SJCRH30 (cell line): Measurements from ENCODE around the gene TBC1D14. TPM values are rescaled to one million over a fixed set of nuclear protein-coding genes. Genes with fewer than 3 reads are reported as not detected.

ENCODE experiments used
- DNase-seq, 2 experiments: peaks; one replicate each; pipeline ENCODE4 v3.0.0-alpha.2; 2015 to 2020
- H3K27ac ChIP-seq: fragments of 250-450 bp; sonication (Bioruptor Pico); 2 replicates; pipeline ENCODE4 v1.5.1; 2020; ENCODE audit warnings: mild to moderate bottlenecking, moderate library complexity
- H3K27me3 ChIP-seq: fragments of 250-450 bp; sonication (Bioruptor Pico); 2 replicates; pipeline ENCODE4 v1.5.1; 2020; ENCODE audit warnings: mild to moderate bottlenecking, moderate library complexity
- H3K36me3 ChIP-seq: fragments of 250-450 bp; sonication (Bioruptor Pico); 2 replicates; pipeline ENCODE4 v1.5.1; 2020; ENCODE audit warnings: mild to moderate bottlenecking, moderate library complexity
- H3K4me1 ChIP-seq: fragments of 250-450 bp; sonication (Bioruptor Pico); 2 replicates; pipeline ENCODE4 v1.5.1; 2020; ENCODE audit warnings: mild to moderate bottlenecking, moderate library complexity
- H3K4me3 ChIP-seq: fragments of 250-450 bp; sonication (Bioruptor Pico); 2 replicates; pipeline ENCODE4 v1.5.1; 2020; ENCODE audit warnings: mild to moderate bottlenecking, moderate library complexity
- H3K9me3 ChIP-seq: fragments of 250-450 bp; sonication (Bioruptor Pico); replicated peaks from 2 replicates; pipeline ENCODE4 v1.5.1; 2020; ENCODE audit warnings: mild to moderate bottlenecking, moderate library complexity
- total RNA-seq: library from RNA; depleted of rRNA; stranded (reverse); fragments of >200 nt; shearing (Covaris generic); gene quantifications from 2 replicates; pipeline ENCODE4 v1.2.3, GENCODE V29; 2014

TBC1D14 gene
- total RNA-seq, 1 experiment from 2014 or later, result 58.0 TPM

DNA sequence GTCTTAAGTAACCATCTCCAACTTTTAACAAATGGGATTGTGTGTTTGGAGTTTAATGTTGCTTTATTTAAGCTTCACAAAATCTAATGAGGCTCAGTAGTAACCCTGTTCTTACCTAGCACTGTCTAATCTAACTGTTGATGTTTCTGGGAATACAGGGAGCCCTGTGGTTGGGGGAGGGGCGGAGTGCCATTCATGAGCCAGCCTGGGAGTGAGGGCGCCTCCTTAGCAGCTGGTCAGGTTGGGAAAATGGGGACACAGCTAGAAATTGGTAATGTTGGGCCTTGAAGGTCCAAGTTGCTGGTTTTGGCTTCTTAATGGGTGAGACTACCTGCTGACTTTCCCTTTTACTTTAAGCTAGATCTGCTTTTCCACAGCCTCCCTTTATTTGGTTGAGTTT, 110.7 kb downstream of the TBC1D14 start:
- H3K4me3 ChIP-seq, result no peak overlapping the region
- no peaks in the 10 kb centered on the region for H3K27me3 ChIP-seq
- H3K9me3 ChIP-seq, result no peaks in the 10 kb centered on the region
- no peak for DNase-seq
- no peaks in the 10 kb centered on the region for H3K4me1 ChIP-seq
- H3K27ac ChIP-seq, result no peak overlapping the region
- peaks cover 16% of the 10 kb centered on the region for H3K36me3 ChIP-seq

DNA sequence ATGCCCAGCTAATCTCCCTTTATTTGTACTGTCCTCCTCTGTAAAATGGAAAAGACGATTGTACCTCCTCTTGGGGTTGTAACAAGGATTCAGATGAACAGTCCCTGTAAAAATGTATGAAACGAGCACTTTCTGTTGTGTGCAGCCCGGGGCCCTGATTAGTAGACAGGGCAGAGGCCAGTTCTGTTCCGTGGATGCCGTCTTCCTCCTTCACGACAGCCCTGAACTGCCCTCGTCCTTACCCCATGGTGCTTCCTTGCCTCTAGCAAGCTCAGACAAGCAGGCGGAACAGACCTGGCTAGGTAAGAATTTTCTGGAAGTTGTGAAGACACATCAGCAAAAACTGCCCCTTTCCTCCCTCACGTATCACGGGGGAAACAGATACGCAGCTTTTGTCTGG, 111.2 kb downstream of the TBC1D14 start:
- no peaks in the 10 kb centered on the region for H3K4me1 ChIP-seq
- H3K36me3 ChIP-seq, result peaks cover 19% of the 10 kb centered on the region
- H3K27ac ChIP-seq, result no peak overlapping the region
- no peak overlapping the region for H3K4me3 ChIP-seq
- H3K27me3 ChIP-seq, result no peaks in the 10 kb centered on the region
- no peaks in the 10 kb centered on the region for H3K9me3 ChIP-seq
- DNase-seq, result no peak

DNA sequence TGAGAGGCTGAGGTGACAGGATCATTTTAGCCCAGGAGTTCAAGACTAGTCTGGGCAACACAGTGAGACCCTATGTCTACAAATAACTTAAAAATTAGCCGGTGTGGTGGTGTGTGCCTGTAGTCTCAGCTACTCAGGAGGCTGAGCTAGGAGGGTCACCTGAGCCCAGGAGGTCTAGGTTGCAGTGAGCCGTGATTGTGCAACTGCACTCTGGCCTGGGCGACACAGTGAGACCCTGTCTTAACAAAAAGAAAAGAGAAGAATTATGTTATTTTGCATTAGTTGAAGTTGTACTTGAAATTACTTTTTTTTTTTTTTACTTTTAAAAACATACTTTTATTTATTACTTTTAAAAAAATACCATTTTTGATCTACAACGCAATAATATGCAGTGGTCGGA, 111.7 kb downstream of the TBC1D14 start:
- H3K27ac ChIP-seq, result no peak overlapping the region
- no peak for DNase-seq
- peaks cover 19% of the 10 kb centered on the region for H3K36me3 ChIP-seq
- no peak overlapping the region for H3K4me3 ChIP-seq
- no peaks in the 10 kb centered on the region for H3K4me1 ChIP-seq
- no peaks in the 10 kb centered on the region for H3K9me3 ChIP-seq
- H3K27me3 ChIP-seq, result no peaks in the 10 kb centered on the region

DNA sequence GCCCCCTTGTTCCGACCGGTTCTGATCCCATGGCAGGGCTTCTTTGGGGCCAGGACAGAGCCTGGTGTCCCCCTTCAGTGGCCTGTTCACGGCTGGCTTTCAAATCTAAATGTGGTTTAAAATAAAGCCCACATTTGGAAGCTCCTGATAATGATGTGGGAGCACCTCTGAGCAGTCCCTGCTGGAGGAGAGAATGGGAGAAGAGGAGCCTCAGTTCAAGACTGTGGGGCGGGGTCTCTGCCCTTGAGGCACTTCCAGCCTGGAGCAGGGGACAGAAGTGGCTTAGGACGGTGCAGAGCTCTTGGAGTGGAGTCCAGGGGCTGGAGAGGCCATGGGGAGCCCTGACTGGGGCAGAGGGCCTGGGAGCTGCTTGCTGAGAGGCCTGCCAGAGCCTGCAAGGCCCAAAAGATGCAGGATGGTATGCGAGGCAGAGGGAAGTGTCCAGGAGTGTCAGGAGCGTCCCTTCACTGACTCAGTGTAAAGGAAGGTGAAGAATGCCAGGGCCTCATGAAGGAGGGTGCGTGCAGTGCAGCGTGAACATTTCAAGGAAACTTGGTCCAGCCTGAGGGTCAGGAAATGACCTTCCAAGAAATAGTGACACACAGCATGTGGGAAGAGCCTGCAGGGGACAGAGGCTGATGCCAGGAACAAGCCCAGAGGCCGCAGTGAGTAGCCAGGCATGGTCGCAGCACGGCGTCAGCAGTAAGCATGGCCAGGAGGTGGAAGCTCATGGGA, 112.5 kb downstream of the TBC1D14 start:
- no peaks in the 10 kb centered on the region for H3K9me3 ChIP-seq
- H3K4me3 ChIP-seq, result no peak overlapping the region
- no peaks in the 10 kb centered on the region for H3K27me3 ChIP-seq
- DNase-seq, result no peak
- H3K27ac ChIP-seq, result no peak overlapping the region
- no peaks in the 10 kb centered on the region for H3K4me1 ChIP-seq
- H3K36me3 ChIP-seq, result peaks cover 20% of the 10 kb centered on the region

DNA sequence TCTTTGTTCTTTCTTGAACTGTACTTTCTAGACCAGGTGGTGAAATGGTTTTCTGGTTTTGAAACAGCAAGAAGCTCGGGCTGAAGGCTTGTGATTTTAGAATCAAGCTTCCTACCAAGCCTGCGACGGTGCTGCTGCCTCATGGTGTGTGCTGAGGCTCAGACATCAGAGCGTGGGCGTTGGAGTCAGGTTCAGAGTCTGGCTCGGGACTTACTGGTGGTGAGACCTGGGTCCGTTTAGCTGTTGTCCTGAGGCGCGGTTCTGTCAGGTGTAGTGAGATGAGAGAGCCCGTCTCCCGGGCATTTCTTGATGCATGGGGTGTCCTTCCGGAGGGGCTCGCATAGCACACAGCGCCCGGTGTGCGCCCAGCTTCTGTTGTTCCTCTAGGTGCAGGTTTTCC, 113.9 kb downstream of the TBC1D14 start:
- peaks cover 24% of the 10 kb centered on the region for H3K36me3 ChIP-seq
- H3K9me3 ChIP-seq, result no peaks in the 10 kb centered on the region
- H3K27ac ChIP-seq, result no peak overlapping the region
- H3K27me3 ChIP-seq, result no peaks in the 10 kb centered on the region
- H3K4me1 ChIP-seq, result no peaks in the 10 kb centered on the region
- no peak for DNase-seq
- H3K4me3 ChIP-seq, result no peak overlapping the region

DNA sequence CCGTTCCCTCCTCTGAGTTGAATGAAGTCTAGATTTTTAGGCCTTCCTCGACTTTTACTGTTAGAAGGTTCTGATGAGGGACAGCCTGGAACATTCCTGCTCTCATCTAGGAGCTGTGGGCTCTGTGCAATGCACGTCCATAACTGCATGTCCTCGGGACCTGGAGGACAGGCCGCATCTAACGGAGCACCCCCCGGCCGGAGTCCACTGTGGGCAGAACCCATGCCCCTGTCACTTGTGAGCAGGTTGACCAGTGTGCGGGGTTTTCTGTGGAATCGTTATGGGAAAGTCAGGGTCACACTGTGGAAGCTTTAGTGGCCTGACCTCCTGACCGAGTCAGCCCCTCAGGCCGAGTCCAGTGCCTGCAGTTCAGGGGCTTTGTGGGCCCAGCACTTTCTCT, 114.3 kb downstream of the TBC1D14 start:
- Histone ChIP-seq H3K27me3 (no peaks in the 10 kb centered on the region), H3K9me3 (no peaks in the 10 kb centered on the region), H3K36me3 (peaks cover 24% of the 10 kb centered on the region), H3K4me1 (no peaks in the 10 kb centered on the region), H3K4me3 (no peak overlapping the region), H3K27ac (no peak overlapping the region)
- DNase-seq, result no peak

DNA sequence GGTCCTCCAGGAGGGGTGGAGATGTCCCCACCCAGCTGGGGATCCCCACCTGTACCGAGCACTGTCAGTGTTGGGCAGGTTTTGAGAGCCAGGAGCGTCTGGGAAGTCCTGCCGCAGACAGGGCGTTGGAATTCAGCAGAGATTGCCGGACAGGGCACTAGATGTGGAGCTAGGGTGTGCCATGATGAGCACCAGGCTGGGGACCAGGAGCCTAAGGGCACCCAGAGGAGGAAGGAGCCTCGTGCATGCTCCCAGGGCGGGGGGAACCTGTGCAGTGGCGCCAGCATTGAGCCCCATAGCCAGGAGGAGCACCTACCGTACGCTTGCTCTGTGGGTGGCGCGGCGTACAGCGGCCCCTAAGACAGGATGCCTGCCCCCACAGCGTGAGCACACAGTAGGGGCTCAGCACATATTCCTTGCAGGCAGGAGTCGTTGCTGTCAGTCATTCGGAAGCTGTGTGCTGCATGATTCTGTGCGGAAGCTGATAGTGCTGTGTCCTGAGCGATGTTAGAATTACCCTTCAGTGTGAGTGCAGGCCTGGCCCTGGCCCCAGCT, 114.8 kb downstream of the TBC1D14 start:
- DNase-seq, result no peak
- Histone ChIP-seq H3K9me3 (no peaks in the 10 kb centered on the region), H3K4me1 (no peaks in the 10 kb centered on the region), H3K27me3 (no peaks in the 10 kb centered on the region), H3K4me3 (no peak overlapping the region), H3K27ac (no peak overlapping the region), H3K36me3 (peaks cover 28% of the 10 kb centered on the region)

DNA sequence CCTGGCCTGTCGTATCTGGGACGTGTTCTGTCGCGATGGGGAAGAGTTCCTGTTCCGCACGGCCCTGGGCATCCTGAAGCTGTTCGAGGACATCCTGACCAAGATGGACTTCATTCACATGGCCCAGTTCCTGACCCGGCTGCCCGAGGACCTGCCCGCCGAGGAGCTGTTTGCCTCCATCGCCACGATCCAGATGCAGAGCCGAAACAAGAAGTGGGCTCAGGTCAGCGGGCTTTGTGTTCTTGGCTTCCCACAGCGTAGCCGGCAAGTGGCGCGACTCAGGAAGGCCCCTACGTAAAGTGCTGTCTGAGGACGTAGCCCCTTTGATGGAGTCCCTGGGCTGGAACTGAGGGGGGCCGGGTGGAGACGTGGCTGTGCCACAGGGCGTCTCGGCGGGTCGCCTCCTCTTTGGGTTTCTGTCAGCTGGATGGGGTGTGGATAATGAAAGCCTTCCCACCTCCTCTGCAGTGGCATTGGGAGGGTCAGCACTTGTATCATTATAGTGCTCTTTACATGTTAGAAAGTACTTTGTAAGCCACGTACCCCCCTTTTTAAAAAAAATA, 115.5 kb downstream of the TBC1D14 start:
- DNase-seq, result no peak
- Histone ChIP-seq H3K36me3 (peaks cover 28% of the 10 kb centered on the region), H3K27ac (no peak overlapping the region), H3K9me3 (no peaks in the 10 kb centered on the region), H3K4me3 (no peak overlapping the region), H3K27me3 (no peaks in the 10 kb centered on the region), H3K4me1 (no peaks in the 10 kb centered on the region)

DNA sequence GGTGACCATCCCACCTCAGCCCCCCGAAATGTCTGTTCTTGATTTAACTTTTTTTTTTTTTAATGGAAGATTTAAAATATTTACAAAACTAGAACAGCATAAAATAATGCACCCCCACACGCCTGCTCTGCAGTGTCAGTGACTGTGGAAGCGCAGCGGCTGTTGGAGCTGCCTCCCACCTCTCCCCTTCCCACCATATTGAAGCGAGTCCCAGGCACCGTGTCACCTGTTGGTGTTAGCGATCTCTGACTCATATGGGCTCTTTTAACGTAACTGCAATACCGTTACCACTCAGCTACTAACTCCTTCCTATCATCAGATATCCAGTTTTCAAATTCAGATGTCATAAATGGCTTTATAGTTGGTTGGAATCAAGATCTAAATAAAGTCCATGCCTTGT, 116.5 kb downstream of the TBC1D14 start:
- Histone ChIP-seq H3K27me3 (no peaks in the 10 kb centered on the region), H3K36me3 (peaks cover 36% of the 10 kb centered on the region), H3K27ac (no peak overlapping the region), H3K4me3 (no peak overlapping the region), H3K9me3 (no peaks in the 10 kb centered on the region), H3K4me1 (no peaks in the 10 kb centered on the region)
- DNase-seq, result no peak

DNA sequence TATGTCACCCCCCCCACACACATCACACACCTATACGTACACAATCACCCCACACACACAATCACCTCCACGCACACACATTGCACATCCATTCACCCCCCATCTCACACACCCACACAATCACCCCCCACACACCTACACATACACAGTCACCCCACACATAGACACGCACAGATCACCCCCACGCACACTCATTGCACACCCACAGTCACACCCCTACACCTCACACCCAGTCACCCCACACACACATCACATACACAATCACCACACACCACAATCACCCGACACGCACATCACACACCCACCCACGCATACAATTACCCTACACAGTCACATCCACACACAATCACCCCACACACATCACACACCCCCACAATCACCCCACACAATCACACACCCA, 117.7 kb downstream of the TBC1D14 start:
- Histone ChIP-seq H3K4me1 (no peaks in the 10 kb centered on the region), H3K36me3 (peaks cover 40% of the 10 kb centered on the region), H3K9me3 (no peaks in the 10 kb centered on the region), H3K27ac (no peak overlapping the region), H3K27me3 (no peaks in the 10 kb centered on the region), H3K4me3 (no peak overlapping the region)
- no peak for DNase-seq

DNA sequence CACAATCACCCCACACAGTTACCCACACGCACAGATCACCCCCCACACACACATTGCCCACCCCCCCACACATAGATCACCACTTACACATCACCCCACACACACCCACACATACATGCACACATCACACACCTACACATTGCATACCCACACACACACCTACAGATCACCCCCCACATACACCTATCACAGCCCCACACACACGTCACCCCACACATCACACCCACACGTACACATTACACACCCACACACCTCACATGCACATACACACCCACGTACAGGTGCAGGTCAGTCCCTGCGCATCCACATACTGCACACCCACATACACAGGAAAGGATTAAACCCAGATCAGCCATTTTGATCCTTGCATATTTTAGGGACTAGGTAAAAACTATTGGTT, 118.3 kb downstream of the TBC1D14 start:
- Histone ChIP-seq H3K27ac (no peak overlapping the region), H3K4me3 (no peak overlapping the region), H3K9me3 (no peaks in the 10 kb centered on the region), H3K4me1 (no peaks in the 10 kb centered on the region), H3K27me3 (no peaks in the 10 kb centered on the region), H3K36me3 (peaks cover 35% of the 10 kb centered on the region)
- DNase-seq, result no peak

DNA sequence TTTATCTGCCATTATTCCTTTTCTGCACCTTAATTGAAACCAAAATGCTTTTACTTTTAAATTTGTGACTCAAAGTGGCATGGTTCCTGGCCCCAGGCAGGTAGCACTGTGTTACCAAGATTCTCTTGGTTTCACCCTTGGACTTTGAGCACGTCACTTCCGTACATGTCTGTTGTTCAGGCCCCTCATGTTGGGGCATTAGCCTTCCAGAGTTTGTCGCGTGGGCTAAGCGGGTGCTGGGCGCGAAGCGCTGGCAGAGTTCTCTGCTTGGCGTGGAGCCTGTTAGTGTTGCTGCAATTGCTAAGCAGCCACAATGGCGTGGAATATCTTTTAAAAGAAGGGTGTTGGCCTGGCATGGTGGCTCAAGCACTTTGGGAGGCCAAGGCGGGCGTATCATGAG, 119.6 kb downstream of the TBC1D14 start:
- H3K9me3 ChIP-seq, result no peaks in the 10 kb centered on the region
- DNase-seq, result no peak
- no peaks in the 10 kb centered on the region for H3K27me3 ChIP-seq
- H3K4me3 ChIP-seq, result no peak overlapping the region
- no peak overlapping the region for H3K27ac ChIP-seq
- H3K36me3 ChIP-seq, result peaks cover 35% of the 10 kb centered on the region
- no peaks in the 10 kb centered on the region for H3K4me1 ChIP-seq

DNA sequence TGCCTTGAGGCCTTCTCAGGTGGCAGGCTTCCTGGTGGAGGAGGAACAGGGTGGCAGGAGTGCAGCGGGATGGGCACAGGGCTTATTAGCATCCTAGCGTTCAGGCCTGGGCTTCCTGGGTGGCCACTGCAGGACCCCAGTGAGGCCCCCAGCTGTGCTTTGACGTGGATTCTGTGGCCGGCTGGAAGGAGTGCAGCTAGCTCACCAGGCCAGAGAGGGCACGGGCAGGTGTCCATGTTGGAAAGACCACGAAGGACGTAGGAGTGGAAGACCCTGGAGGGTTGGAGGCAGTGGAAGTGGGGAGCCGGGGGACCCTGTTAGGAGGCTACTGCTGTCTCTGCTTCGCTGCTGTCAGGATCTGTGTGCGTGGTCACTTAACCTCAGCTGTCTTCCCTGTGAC, 120.3 kb downstream of the TBC1D14 start:
- H3K4me3 ChIP-seq, result no peak overlapping the region
- no peaks in the 10 kb centered on the region for H3K4me1 ChIP-seq
- H3K9me3 ChIP-seq, result no peaks in the 10 kb centered on the region
- DNase-seq, result no peak
- H3K36me3 ChIP-seq, result peaks cover 35% of the 10 kb centered on the region
- no peak overlapping the region for H3K27ac ChIP-seq
- no peaks in the 10 kb centered on the region for H3K27me3 ChIP-seq

DNA sequence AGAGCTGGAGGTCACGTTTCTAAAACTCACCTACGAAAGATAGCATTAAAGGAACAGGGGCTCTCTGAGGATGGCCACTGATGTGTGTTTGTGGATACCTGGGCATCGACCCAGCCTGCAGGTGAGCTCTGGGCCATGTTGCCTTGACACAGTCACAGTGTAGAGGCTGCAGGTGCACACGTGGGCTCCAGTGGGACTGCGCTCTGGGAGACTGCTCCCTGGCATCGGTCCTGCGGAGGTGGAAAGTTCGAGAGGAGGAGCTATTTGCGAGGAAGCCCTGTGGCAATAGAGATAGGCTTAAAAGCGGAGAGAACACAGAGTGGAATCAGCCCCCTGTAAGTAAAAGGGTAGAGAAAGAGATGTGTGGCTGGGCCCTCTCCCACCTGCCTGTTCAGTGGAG, 121.2 kb downstream of the TBC1D14 start:
- no peak for DNase-seq
- H3K36me3 ChIP-seq, result peaks cover 30% of the 10 kb centered on the region

DNA sequence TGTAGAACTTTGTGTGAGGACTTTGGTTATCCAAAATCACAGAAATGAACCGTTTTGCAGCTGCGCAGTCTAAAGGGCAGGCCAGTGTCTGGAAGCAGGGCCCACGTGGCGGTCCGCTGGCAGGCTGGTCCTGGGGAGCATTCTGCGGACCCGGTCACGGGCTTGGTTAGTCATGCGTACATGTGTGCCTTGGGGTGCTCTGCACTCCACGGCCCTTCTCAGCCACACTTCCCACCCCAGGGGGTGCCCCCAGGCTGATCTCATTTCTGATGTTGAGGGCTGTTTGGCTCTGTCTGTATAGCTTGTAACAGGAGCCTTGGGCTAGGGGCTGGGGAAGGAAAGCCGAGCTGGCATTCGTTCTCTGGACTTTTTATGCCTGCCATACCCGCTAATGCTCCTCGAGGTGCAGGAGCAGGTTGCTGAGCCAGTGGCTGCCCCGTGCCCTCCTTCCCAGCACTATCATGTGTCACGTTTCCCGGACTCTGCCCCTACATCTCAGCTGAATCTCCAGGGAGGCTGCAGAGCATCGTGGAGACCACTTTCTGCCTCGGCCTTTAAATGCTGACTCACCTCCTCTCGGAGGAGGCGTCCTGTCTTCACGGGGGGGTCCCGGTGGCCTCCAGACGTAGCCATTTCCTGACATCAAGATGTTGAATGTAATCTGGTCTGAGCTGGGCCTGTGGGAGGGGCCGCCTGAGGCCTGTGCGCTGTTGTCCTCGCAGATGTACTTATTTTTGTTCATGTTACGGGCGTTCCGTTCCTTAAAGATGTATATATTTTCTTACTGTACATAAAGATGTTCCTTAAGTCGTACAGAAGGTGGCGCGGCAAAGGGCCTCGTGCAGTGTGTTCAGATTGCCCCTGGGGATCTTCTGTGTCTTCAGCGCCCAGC, 122.2 kb downstream of the TBC1D14 start:
- Histone ChIP-seq H3K27ac (no peak overlapping the region), H3K4me1 (no peaks in the 10 kb centered on the region), H3K27me3 (no peaks in the 10 kb centered on the region), H3K4me3 (no peak overlapping the region), H3K36me3 (peaks cover 29% of the 10 kb centered on the region), H3K9me3 (no peaks in the 10 kb centered on the region)
- no peak for DNase-seq

More for the DNA sequence above, 121.2 kb downstream of the TBC1D14 start:
- H3K27me3 ChIP-seq, result no peaks in the 10 kb centered on the region
- no peak overlapping the region for H3K27ac ChIP-seq
- H3K4me1 ChIP-seq, result no peaks in the 10 kb centered on the region
- no peaks in the 10 kb centered on the region for H3K9me3 ChIP-seq
- no peak overlapping the region for H3K4me3 ChIP-seq
